G401.6 (cell line): ENCODE results near the gene TMEM178B.

Experiments
- FAIRE-seq: peaks from 2 replicates; lab custom pipeline; 2012; peaks lifted over from hg19 to GRCh38; lab: Jason Lieb, UNC

The TMEM178B gene

GRCh38 chr7:141475679-141476078, 401.8 kb downstream of the TMEM178B start:
- FAIRE-seq, result no peak

GRCh38 chr7:141477865-141478264, 404.0 kb downstream of the TMEM178B start:
- no peak for FAIRE-seq

- FAIRE-seq, result no peak
Observed at GRCh38 chr7:141478845-141479244, 405.0 kb downstream of the TMEM178B start.

GRCh38 chr7:141480953-141481352, 407.1 kb downstream of the TMEM178B start:
- FAIRE-seq, result no peak

GRCh38 chr7:141481971-141482370, 408.1 kb downstream of the TMEM178B start:
- FAIRE-seq, result no peak

GRCh38 chr7:141483044-141483443, 409.2 kb downstream of the TMEM178B start:
- no peak for FAIRE-seq

GRCh38 chr7:141484907-141485306, 411.0 kb downstream of the TMEM178B start:
- FAIRE-seq, result no peak

- FAIRE-seq, result no peak
Observed at GRCh38 chr7:141486959-141487358, 413.1 kb downstream of the TMEM178B start.

GRCh38 chr7:141490474-141490873, 416.6 kb downstream of the TMEM178B start:
- no peak for FAIRE-seq

- FAIRE-seq, result no peak
Observed at GRCh38 chr7:141495057-141495456, 421.2 kb downstream of the TMEM178B start.

GRCh38 chr7:141497391-141497790, 423.5 kb downstream of the TMEM178B start:
- FAIRE-seq, result no peak

GRCh38 chr7:141500608-141501007, 426.7 kb downstream of the TMEM178B start:
- FAIRE-seq, result no peak

GRCh38 chr7:141501451-141501850, 427.6 kb downstream of the TMEM178B start:
- FAIRE-seq, result no peak

- no peak for FAIRE-seq
Observed at GRCh38 chr7:141511316-141511675, 437.4 kb downstream of the TMEM178B start.

- FAIRE-seq, result no peak
Observed at GRCh38 chr7:141511676-141512396, 438.0 kb downstream of the TMEM178B start.

GRCh38 chr7:141512597-141512996, 438.7 kb downstream of the TMEM178B start:
- no peak for FAIRE-seq

GRCh38 chr7:141513720-141514119, 439.9 kb downstream of the TMEM178B start:
- FAIRE-seq, result no peak

GRCh38 chr7:141515941-141516340, 442.1 kb downstream of the TMEM178B start:
- no peak for FAIRE-seq

- FAIRE-seq, result no peak
Observed at GRCh38 chr7:141519623-141520022, 445.8 kb downstream of the TMEM178B start.

- FAIRE-seq, result no peak
Observed at GRCh38 chr7:141522657-141523342, 448.9 kb downstream of the TMEM178B start.

- FAIRE-seq, result no peak
Observed at GRCh38 chr7:141525973-141526514, 452.2 kb downstream of the TMEM178B start.

- no peak for FAIRE-seq
Observed at GRCh38 chr7:141527076-141527475, 453.2 kb downstream of the TMEM178B start.

GRCh38 chr7:141528399-141528798, 454.5 kb downstream of the TMEM178B start:
- no peak for FAIRE-seq
